HEK293 (cell line): ENCODE results near the gene BICD2.
"Not testable (repeated sequence)": the region's sequence is repeated elsewhere in the genome, so short reads cannot be mapped to it uniquely, and the experiment has no call there.

Experiments
- ZBTB7A ChIP-seq: fragments of 450-650 bp; formaldehyde crosslinking; IDR thresholded peaks from 2 replicates; pipeline ENCODE4 v1.5.1; 2016; ENCODE audit warnings: low read depth, missing biosample characterization, missing genetic modification characterization
- ZFP69B ChIP-seq: fragments of 450-650 bp; formaldehyde crosslinking; IDR thresholded peaks from 2 replicates; pipeline ENCODE4 v1.5.1; 2016; ENCODE audit warnings: missing biosample characterization, missing genetic modification characterization
- ZNF266 ChIP-seq: fragments of 450-650 bp; formaldehyde crosslinking; IDR thresholded peaks from 2 replicates; pipeline ENCODE4 v1.5.1; 2016; ENCODE audit warnings: missing biosample characterization, missing genetic modification characterization, low read depth
- ZNF560 ChIP-seq: fragments of 450-650 bp; formaldehyde crosslinking; IDR thresholded peaks from 2 replicates; pipeline ENCODE4 v1.5.1; 2017; ENCODE audit warnings: missing biosample characterization, missing genetic modification characterization, borderline replicate concordance
- ZNF843 ChIP-seq: fragments of 450-650 bp; formaldehyde crosslinking; IDR thresholded peaks from 2 replicates; pipeline ENCODE4 v1.5.1; 2016; ENCODE audit warnings: missing biosample characterization, missing genetic modification characterization

DNA sequence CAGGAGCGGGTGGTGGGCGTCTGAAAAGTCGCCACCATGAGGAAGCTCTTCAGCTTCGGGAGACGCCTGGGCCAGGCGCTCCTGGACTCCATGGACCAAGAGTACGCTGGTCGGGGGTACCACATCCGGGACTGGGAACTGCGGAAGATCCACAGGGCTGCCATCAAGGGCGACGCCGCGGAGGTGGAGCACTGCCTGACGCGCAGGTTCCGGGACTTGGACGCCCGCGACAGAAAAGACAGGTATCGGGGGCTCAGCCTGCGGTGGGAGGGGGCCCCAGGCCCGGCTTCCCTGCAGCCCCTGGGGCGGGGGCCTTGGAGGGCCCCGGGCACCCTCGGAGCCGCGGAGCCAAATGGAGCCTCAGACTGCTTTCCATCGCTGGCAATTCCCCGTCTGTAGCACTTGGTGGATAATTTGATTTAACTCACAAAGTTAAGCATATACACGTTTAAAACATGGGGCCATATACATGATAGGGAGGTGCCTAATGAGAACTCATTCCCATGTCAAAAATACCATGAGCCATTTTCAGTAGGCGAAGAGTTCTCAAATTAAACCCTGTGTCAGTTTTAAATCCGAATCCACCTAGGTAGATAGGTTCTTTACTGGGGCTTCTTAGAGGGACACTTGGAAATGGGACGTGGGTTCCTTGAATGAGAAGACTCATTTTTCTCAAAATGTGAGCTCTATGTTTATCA is 45.1 kb upstream of the BICD2 start:
- TF ChIP-seq ZBTB7A; ZNF266 (tag by site-specific recombination); ZNF560 (tag by site-specific recombination); ZFP69B (tag by site-specific recombination); ZNF843 (tag by site-specific recombination): not testable (repeated sequence)
